ENCODE results near the gene PPM1M.

PPM1M gene

GRCh38 chr3:52225452-52226228 lies 19.9 kb upstream of the PPM1M start, which contains the start of gene TLR9:
TSS of gene TLR9 (minus strand) at chr3:52225645. CDS start at chr3:52225529, 116 bp downstream.
- Histone ChIP-seq H3K9me3 (ENCODE audit: control insufficient read depth, insufficient read depth, low read depth, low read length) (no peaks in the 10 kb centered on the region), H3K4me3 (ENCODE audit: low read depth, low read length) (no peak within 1 kb of the TSS), H3K27me3 (ENCODE audit: control insufficient read depth, insufficient read depth, low read length) (no peaks in the 10 kb centered on the region), H3K36me3 (ENCODE audit: control insufficient read depth, insufficient read depth, low read length) (peaks cover 22% of the 10 kb centered on the region), H3K27ac (ENCODE audit: low read depth, low read length) (no peak within 1 kb of the TSS), H3K4me1 (ENCODE audit: control insufficient read depth, insufficient read depth, low read length) (peaks cover 10% of the 10 kb centered on the region; the same call in 1 of the 2 replicates), H3K9ac (ENCODE audit: low read length) (no peak within 1 kb of the TSS)

GRCh38 chr3:52226229-52226817 lies 19.2 kb upstream of the PPM1M start:
- H3K9ac ChIP-seq (ENCODE audit: low read length): no peak overlapping the region
- no peak overlapping the region for H3K27ac ChIP-seq (ENCODE audit: low read depth, low read length)
- H3K4me3 ChIP-seq (ENCODE audit: low read depth, low read length): no peak overlapping the region
- H3K36me3 ChIP-seq (ENCODE audit: control insufficient read depth, insufficient read depth, low read length): peaks cover 29% of the 10 kb centered on the region
- H3K4me1 ChIP-seq (ENCODE audit: control insufficient read depth, insufficient read depth, low read length): peaks cover 8% of the 10 kb centered on the region; the same call in 1 of the 2 replicates
- no peaks in the 10 kb centered on the region for H3K27me3 ChIP-seq (ENCODE audit: control insufficient read depth, insufficient read depth, low read length)
- no peaks in the 10 kb centered on the region for H3K9me3 ChIP-seq (ENCODE audit: control insufficient read depth, insufficient read depth, low read depth, low read length)

- Histone ChIP-seq H3K36me3 (ENCODE audit: control insufficient read depth, insufficient read depth, low read length) (peaks cover 29% of the 10 kb centered on the region), H3K9ac (ENCODE audit: low read length) (no peak overlapping the region), H3K27me3 (ENCODE audit: control insufficient read depth, insufficient read depth, low read length) (no peaks in the 10 kb centered on the region), H3K9me3 (ENCODE audit: control insufficient read depth, insufficient read depth, low read depth, low read length) (no peaks in the 10 kb centered on the region), H3K4me3 (ENCODE audit: low read depth, low read length) (no peak overlapping the region), H3K27ac (ENCODE audit: low read depth, low read length) (no peak overlapping the region), H3K4me1 (ENCODE audit: control insufficient read depth, insufficient read depth, low read length) (peaks cover 8% of the 10 kb centered on the region; the same call in 1 of the 2 replicates)
Observed at GRCh38 chr3:52227117-52227516, 18.4 kb upstream of the PPM1M start.

DNA sequence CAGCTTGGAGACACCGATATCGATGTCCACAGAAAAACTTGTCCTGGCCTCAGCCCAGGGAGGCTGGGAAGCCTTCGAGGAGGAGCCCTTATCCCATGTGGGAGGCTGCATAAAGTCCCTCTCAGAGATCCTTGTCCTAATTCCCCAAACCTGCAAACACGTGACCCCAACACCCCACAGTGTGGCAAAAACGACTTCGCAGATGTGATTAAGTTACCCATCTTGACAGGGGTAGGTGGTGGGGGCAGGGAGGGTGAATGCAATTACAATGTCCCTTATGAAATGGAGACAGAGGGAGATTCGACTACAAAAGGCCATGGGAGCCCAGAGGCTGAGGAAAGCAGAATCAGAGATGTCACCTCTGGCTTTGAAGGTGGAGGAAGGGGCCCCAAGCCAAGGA lies 17.8 kb upstream of the PPM1M start:
- Histone ChIP-seq H3K9me3 (ENCODE audit: control insufficient read depth, insufficient read depth, low read depth, low read length) (no peaks in the 10 kb centered on the region), H3K27ac (ENCODE audit: low read depth, low read length) (no peak overlapping the region), H3K4me3 (ENCODE audit: low read depth, low read length) (no peak overlapping the region), H3K27me3 (ENCODE audit: control insufficient read depth, insufficient read depth, low read length) (no peaks in the 10 kb centered on the region), H3K4me1 (ENCODE audit: control insufficient read depth, insufficient read depth, low read length) (peaks cover 8% of the 10 kb centered on the region; the same call in 1 of the 2 replicates), H3K36me3 (ENCODE audit: control insufficient read depth, insufficient read depth, low read length) (peaks cover 29% of the 10 kb centered on the region), H3K9ac (ENCODE audit: low read length) (no peak overlapping the region)

- Histone ChIP-seq H3K36me3 (ENCODE audit: control insufficient read depth, insufficient read depth, low read length) (peaks cover 29% of the 10 kb centered on the region), H3K4me1 (ENCODE audit: control insufficient read depth, insufficient read depth, low read length) (peaks cover 8% of the 10 kb centered on the region; the same call in 1 of the 2 replicates), H3K9ac (ENCODE audit: low read length) (no peak overlapping the region), H3K27me3 (ENCODE audit: control insufficient read depth, insufficient read depth, low read length) (no peaks in the 10 kb centered on the region), H3K9me3 (ENCODE audit: control insufficient read depth, insufficient read depth, low read depth, low read length) (no peaks in the 10 kb centered on the region), H3K27ac (ENCODE audit: low read depth, low read length) (no peak overlapping the region), H3K4me3 (ENCODE audit: low read depth, low read length) (no peak overlapping the region)
Observed at GRCh38 chr3:52228266-52228665, 17.3 kb upstream of the PPM1M start.

GRCh38 chr3:52228751-52229291 lies 16.7 kb upstream of the PPM1M start:
- Histone ChIP-seq H3K9me3 (ENCODE audit: control insufficient read depth, insufficient read depth, low read depth, low read length) (no peaks in the 10 kb centered on the region), H3K27ac (ENCODE audit: low read depth, low read length) (no peak overlapping the region), H3K4me3 (ENCODE audit: low read depth, low read length) (no peak overlapping the region), H3K36me3 (ENCODE audit: control insufficient read depth, insufficient read depth, low read length) (peaks cover 29% of the 10 kb centered on the region), H3K9ac (ENCODE audit: low read length) (no peak overlapping the region), H3K27me3 (ENCODE audit: control insufficient read depth, insufficient read depth, low read length) (no peaks in the 10 kb centered on the region), H3K4me1 (ENCODE audit: control insufficient read depth, insufficient read depth, low read length) (peaks cover 8% of the 10 kb centered on the region; the same call in 1 of the 2 replicates)

DNA sequence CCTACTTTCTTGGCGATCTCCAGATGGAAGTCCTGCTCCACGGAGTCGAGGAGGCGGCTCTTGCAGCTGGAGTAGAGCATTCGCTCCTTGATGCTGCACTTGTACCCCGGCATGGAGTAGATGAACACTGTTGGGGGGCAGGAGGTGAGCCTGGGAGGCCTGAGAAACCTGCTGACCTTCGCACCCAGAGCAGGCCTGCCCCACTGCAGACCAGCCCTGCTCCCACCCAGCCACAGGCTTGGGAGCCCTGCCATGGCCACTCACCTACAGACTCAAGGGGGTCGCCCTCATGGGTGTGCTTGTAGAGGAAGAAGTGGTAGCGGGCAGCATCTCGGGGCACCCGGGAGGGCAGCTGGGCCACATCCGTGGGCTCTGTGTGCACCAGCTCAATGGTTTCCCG lies 15.9 kb upstream of the PPM1M start:
- Histone ChIP-seq H3K27me3 (ENCODE audit: control insufficient read depth, insufficient read depth, low read length) (no peaks in the 10 kb centered on the region), H3K9ac (ENCODE audit: low read length) (no peak overlapping the region), H3K4me3 (ENCODE audit: low read depth, low read length) (no peak overlapping the region), H3K4me1 (ENCODE audit: control insufficient read depth, insufficient read depth, low read length) (peaks cover 8% of the 10 kb centered on the region; the same call in 1 of the 2 replicates), H3K36me3 (ENCODE audit: control insufficient read depth, insufficient read depth, low read length) (peaks cover 37% of the 10 kb centered on the region), H3K27ac (ENCODE audit: low read depth, low read length) (no peak overlapping the region), H3K9me3 (ENCODE audit: control insufficient read depth, insufficient read depth, low read depth, low read length) (no peaks in the 10 kb centered on the region)

DNA sequence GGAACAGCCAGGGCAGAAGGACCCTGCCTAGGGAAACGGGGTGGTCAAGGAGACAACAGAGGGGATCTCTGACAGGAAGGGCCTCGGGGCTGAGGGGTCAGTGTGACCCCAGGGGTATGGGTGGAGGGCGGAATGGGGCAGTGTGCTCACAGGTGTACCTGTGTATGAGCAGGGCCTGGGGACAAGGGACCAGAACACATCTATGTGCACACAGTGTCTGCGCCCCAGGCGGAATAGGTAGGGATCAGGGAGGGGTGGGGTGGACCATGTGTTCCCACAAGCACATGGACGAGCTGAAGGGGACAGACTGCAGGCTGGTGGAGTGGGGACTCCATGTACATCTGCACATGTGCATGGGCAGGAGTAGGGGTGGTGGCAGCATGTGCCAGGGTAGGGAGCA lies 15.1 kb upstream of the PPM1M start:
- Histone ChIP-seq H3K36me3 (ENCODE audit: control insufficient read depth, insufficient read depth, low read length) (peaks cover 42% of the 10 kb centered on the region), H3K4me3 (ENCODE audit: low read depth, low read length) (no peak overlapping the region), H3K4me1 (ENCODE audit: control insufficient read depth, insufficient read depth, low read length) (peaks cover 8% of the 10 kb centered on the region; the same call in 1 of the 2 replicates)

DNA sequence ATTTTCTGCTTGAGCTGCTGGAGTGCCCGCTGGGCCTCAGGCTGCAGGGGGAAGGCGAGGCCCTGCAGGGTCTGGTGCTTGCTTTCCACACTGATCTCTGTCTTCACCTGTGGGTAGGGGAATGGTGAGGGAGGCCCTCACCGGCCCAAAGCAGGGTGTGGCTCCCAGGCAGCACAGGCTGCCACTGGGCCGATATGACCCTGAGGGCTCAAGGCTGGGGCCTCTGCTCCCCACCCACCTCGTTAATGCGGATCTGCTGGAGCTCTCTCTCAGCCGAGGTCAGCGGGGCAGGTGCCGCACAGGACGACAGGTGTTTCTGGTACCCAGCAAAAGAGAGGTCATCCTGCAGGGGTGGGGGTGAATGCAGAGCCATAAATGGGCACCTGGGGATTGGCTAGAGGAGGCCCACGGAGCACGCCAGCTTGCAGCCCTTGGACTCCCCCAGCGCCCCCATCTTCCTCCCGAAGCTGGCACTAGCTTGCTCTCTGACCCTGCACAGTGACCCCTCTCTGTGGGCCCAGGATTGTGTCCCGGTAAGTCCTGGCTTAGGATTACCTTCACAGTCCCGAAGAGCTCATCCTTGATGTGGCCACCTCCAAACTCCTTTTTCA lies 14.6 kb upstream of the PPM1M start:
- no peak overlapping the region for H3K9ac ChIP-seq (ENCODE audit: low read length)
- peaks cover 44% of the 10 kb centered on the region for H3K36me3 ChIP-seq (ENCODE audit: control insufficient read depth, insufficient read depth, low read length)
- H3K4me1 ChIP-seq (ENCODE audit: control insufficient read depth, insufficient read depth, low read length): peaks cover 4% of the 10 kb centered on the region; the same call in 1 of the 2 replicates
- H3K9me3 ChIP-seq (ENCODE audit: control insufficient read depth, insufficient read depth, low read depth, low read length): no peaks in the 10 kb centered on the region
- H3K4me3 ChIP-seq (ENCODE audit: low read depth, low read length): no peak overlapping the region
- H3K27me3 ChIP-seq (ENCODE audit: control insufficient read depth, insufficient read depth, low read length): no peaks in the 10 kb centered on the region
- no peak overlapping the region for H3K27ac ChIP-seq (ENCODE audit: low read depth, low read length)

More for the DNA sequence above, 15.1 kb upstream of the PPM1M start:
- H3K27me3 ChIP-seq (ENCODE audit: control insufficient read depth, insufficient read depth, low read length): no peaks in the 10 kb centered on the region
- no peak overlapping the region for H3K27ac ChIP-seq (ENCODE audit: low read depth, low read length)
- H3K9ac ChIP-seq (ENCODE audit: low read length): no peak overlapping the region
- no peaks in the 10 kb centered on the region for H3K9me3 ChIP-seq (ENCODE audit: control insufficient read depth, insufficient read depth, low read depth, low read length)

DNA sequence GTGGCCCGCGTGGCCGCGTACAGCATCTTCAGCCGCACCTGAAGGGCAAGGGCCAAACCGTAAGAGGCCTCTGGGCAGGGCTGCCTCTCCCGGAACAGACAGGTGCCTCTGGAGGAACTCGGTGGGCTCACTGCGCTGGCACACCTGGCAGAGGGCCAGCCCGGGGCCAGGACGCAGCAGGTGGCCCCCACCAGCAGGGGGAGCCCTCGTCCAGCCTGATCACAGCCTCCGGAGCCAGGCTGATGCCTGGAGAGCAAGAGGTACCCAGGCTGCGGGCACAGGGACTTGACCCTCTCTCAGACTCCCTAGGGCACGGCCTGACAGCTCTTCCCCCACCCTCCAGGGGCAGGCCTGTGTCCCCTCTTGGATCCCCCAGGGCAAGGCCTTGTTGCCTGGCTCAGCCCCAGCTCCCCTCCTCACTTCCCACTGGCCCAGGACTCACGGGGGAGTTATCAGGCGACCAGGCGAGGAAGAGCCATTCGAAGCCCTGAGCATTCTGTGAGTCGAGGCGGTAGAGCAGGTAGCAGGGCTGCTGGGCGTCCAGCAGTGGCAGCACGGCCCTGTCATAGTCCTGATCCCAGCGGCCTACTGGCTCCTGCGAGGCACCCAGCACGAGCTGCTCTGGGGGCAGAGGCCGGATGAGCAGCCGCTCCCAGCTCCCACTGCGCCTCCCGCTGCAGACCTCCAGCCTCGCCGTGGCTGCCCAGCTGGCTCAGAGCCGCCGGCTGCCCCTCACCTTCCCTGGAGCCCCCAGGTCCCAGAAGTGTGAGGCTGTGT lies 13.9 kb upstream of the PPM1M start:
- Histone ChIP-seq H3K36me3 (ENCODE audit: control insufficient read depth, insufficient read depth, low read length) (peaks cover 44% of the 10 kb centered on the region), H3K4me1 (ENCODE audit: control insufficient read depth, insufficient read depth, low read length) (peaks cover 9% of the 10 kb centered on the region), H3K4me3 (ENCODE audit: low read depth, low read length) (no peak overlapping the region), H3K9me3 (ENCODE audit: control insufficient read depth, insufficient read depth, low read depth, low read length) (no peaks in the 10 kb centered on the region), H3K27ac (ENCODE audit: low read depth, low read length) (no peak overlapping the region), H3K9ac (ENCODE audit: low read length) (no peak overlapping the region), H3K27me3 (ENCODE audit: control insufficient read depth, insufficient read depth, low read length) (no peaks in the 10 kb centered on the region)
